HepG2 (cell line): ENCODE results near the gene VEGFA. TPM values are rescaled to one million over a fixed set of nuclear protein-coding genes. Genes with fewer than 3 reads are reported as not detected.
A peak's percentile ranks its signal among the peaks of the same experiment; 100 is the strongest.

Source experiments
- BRCA1 ChIP-seq: sonication (generic); formaldehyde crosslinking; IDR thresholded peaks from 2 replicates; pipeline ENCODE4 v1.4.0; 2020; ENCODE audit warnings: missing genetic modification reagents
- CSRNP1 ChIP-seq: sonication (generic); formaldehyde crosslinking; IDR thresholded peaks from 2 replicates; pipeline ENCODE4 v1.8.1; 2023; ENCODE audit warnings: mild to moderate bottlenecking, missing genetic modification reagents
- DZIP1 ChIP-seq: sonication (generic); formaldehyde crosslinking; IDR thresholded peaks from 2 replicates; pipeline ENCODE4 v1.5.0; 2020; ENCODE audit warnings: mild to moderate bottlenecking, missing genetic modification reagents
- FOXK1 ChIP-seq: sonication (generic); formaldehyde crosslinking; IDR thresholded peaks from 2 replicates; pipeline ENCODE4 v1.4.0; 2020; ENCODE audit warnings: low read depth, missing genetic modification reagents, borderline replicate concordance
- HMG20A ChIP-seq: IDR thresholded peaks from 2 replicates; pipeline ENCODE4 v1.6.1; 2016; ENCODE audit warnings: borderline replicate concordance
- KDM5A ChIP-seq: fragments of 200-600 bp; sonication (generic); IDR thresholded peaks from 2 replicates; pipeline ENCODE4 v1.7.0; 2018; ENCODE audit warnings: antibody characterized with exemption, mild to moderate bottlenecking, low read length, borderline replicate concordance
- MAF1 ChIP-seq: sonication (generic); formaldehyde crosslinking; IDR thresholded peaks from 2 replicates; pipeline ENCODE4 v1.5.0; 2020; ENCODE audit warnings: missing genetic modification reagents, borderline replicate concordance
- PATZ1 ChIP-seq: sonication (generic); formaldehyde crosslinking; IDR thresholded peaks from 2 replicates; pipeline ENCODE4 v1.4.0; 2020; ENCODE audit warnings: missing genetic modification reagents
- POGZ ChIP-seq: sonication (generic); formaldehyde crosslinking; IDR thresholded peaks from 2 replicates; pipeline ENCODE4 v1.4.0; 2020; ENCODE audit warnings: mild to moderate bottlenecking, missing genetic modification reagents
- RFX5 ChIP-seq: IDR thresholded peaks from 2 replicates; pipeline ENCODE4 v1.6.1; 2011; ENCODE audit warnings: low read depth, low read length, improper control_type of control experiment
- SOX6 ChIP-seq, 2 experiments: fragments of 450-650 bp in 1 of 2; sonication (generic) in 1 of 2; formaldehyde crosslinking in 1 of 2; IDR thresholded peaks; 2 replicates each; pipeline versions ENCODE4 v1.4.0 to v1.6.1; 2017 to 2020; ENCODE audit warnings: antibody characterized with exemption in 1 of 2, mild to moderate bottlenecking in 1 of 2, missing genetic modification reagents in 1 of 2
- ZFP62 ChIP-seq: sonication (generic); formaldehyde crosslinking; IDR thresholded peaks from 2 replicates; pipeline ENCODE4 v1.4.0; 2020; ENCODE audit warnings: missing genetic modification reagents
- ZNF24 ChIP-seq: fragments of 450-650 bp; IDR thresholded peaks from 2 replicates; pipeline ENCODE4 v1.6.1; 2017; ENCODE audit warnings: antibody characterized with exemption, mild to moderate bottlenecking
- ZNF556 ChIP-seq: sonication (generic); formaldehyde crosslinking; IDR thresholded peaks from 2 replicates; pipeline ENCODE4 v1.4.0; 2020; ENCODE audit warnings: mild to moderate bottlenecking, missing genetic modification reagents, borderline replicate concordance
- ZNF747 ChIP-seq: sonication (generic); formaldehyde crosslinking; IDR thresholded peaks from 2 replicates; pipeline ENCODE4 v1.8.1; 2023; ENCODE audit warnings: missing genetic modification reagents, mild to moderate bottlenecking, borderline replicate concordance
- ZNF878 ChIP-seq: sonication (generic); formaldehyde crosslinking; IDR thresholded peaks from 2 replicates; pipeline ENCODE4 v1.8.1; 2023; ENCODE audit warnings: mild to moderate bottlenecking, missing genetic modification reagents, moderate library complexity
- ZNF879 ChIP-seq: sonication (generic); formaldehyde crosslinking; IDR thresholded peaks from 2 replicates; pipeline ENCODE4 v1.8.1; 2023; ENCODE audit warnings: missing genetic modification reagents
- polyA plus RNA-seq, 8 experiments: library from polyadenylated mRNA; depleted of rRNA in 3 of 8; stranded (reverse) in 7 of 8; unstranded in 1 of 8; fragments of >200 nt; fragmentation: Illumina TruSeq in 4 of 8; extraction: Trizol in 4 of 8; gene quantifications; 2 replicates each; pipeline versions ENCODE4 v1.2.1 to v1.2.3, GENCODE V29; 2011 to 2016; ENCODE audit warnings: low read depth in 4 of 8, missing spikeins in 1 of 8, mixed read lengths in 1 of 8; ENCODE audit not compliant: insufficient read depth in 1 of 8
- total RNA-seq, 5 experiments: library from RNA; depleted of rRNA; stranded (reverse); fragments of >200 nt; fragmentation: Illumina TruSeq; extraction: Trizol; gene quantifications; 2 replicates each; pipeline ENCODE4 v1.2.3, GENCODE V29; 2016; ENCODE audit warnings: low read depth in 1 of 5
- TF ChIP-seq, protein P1 (sequence below): sonication (generic); formaldehyde crosslinking; conservative IDR thresholded peaks from 2 replicates; pipeline ENCODE4 v1.8.1; 2023; ENCODE audit warnings: missing genetic modification reagents

Gene VEGFA
- total and polyA plus RNA-seq, 2 of the 13 experiments (the other 11 are each of a cell fraction or from before 2014, with no cell fraction given): 68.1 to 629 TPM

GRCh38 chr6:43769526-43770371 lies at the start of gene VEGFA (continued):
- peak; percentile 95 for TF ChIP-seq PATZ1 (CRISPR knock-in tag)
- TF ChIP-seq MAF1 (CRISPR knock-in tag): peak; percentile 24
- no peak for TF ChIP-seq ZNF879 (CRISPR knock-in tag)
- TF ChIP-seq ZNF556 (CRISPR knock-in tag): peak; percentile 92; the same call in 1 of the 2 replicates
- no peak for TF ChIP-seq DZIP1
- TF ChIP-seq, protein P1, sequence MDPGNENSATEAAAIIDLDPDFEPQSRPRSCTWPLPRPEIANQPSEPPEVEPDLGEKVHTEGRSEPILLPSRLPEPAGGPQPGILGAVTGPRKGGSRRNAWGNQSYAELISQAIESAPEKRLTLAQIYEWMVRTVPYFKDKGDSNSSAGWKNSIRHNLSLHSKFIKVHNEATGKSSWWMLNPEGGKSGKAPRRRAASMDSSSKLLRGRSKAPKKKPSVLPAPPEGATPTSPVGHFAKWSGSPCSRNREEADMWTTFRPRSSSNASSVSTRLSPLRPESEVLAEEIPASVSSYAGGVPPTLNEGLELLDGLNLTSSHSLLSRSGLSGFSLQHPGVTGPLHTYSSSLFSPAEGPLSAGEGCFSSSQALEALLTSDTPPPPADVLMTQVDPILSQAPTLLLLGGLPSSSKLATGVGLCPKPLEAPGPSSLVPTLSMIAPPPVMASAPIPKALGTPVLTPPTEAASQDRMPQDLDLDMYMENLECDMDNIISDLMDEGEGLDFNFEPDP (CRISPR knock-in tag): 0 out of 2 replicates have a peak, but pooled peaks have one; percentile 24
- peak; percentile 84 for TF ChIP-seq ZNF878 (CRISPR knock-in tag)
- TF ChIP-seq ZNF24: no peak
- no peak; the same call in none of the 2 replicates for TF ChIP-seq BRCA1 (CRISPR knock-in tag)
- TF ChIP-seq POGZ: peak; percentile 38; the same call in 1 of the 2 replicates
- peak; percentile 21; the same call in 1 of the 2 replicates for TF ChIP-seq HMG20A (CRISPR knock-in tag)
- no peak for TF ChIP-seq SOX6 (IDR thresholded peaks at IDR 0.05)
- peak; percentile 50 for TF ChIP-seq SOX6 (CRISPR knock-in tag; IDR thresholded peaks at IDR 0.05)
- TF ChIP-seq FOXK1 (CRISPR knock-in tag): 0 out of 2 replicates have a peak, but pooled peaks have one; percentile 16
- peak; percentile 25; the same call in 1 of the 2 replicates for TF ChIP-seq CSRNP1 (CRISPR knock-in tag)
- no peak for TF ChIP-seq ZFP62
- no peak for TF ChIP-seq RFX5
- peak; percentile 64; the same call in 1 of the 2 replicates for TF ChIP-seq ZNF747
- no peak; the same call in none of the 2 replicates for TF ChIP-seq KDM5A
